Glutamatergic neuron (in vitro differentiated cells): ENCODE data around the gene ANTKMT. TPM values are rescaled to one million over a fixed set of nuclear protein-coding genes. Genes with fewer than 3 reads are reported as not detected.
A peak's percentile ranks its signal among the peaks of the same experiment; 100 is the strongest.

ENCODE experiments used
- DNase-seq: peaks from one replicate; pipeline ENCODE4 v3.0.0; 2022
- H3K27ac Mint-ChIP-seq: one replicate; pipeline ENCODE4 v1.8.0; 2020; ENCODE audit warnings: mild to moderate bottlenecking, mixed read lengths, inconsistent platforms; ENCODE audit not compliant: unreplicated experiment
- H3K27me3 Mint-ChIP-seq: one replicate; pipeline ENCODE4 v1.8.0; 2020; ENCODE audit warnings: mild to moderate bottlenecking, moderate library complexity, mixed read lengths, inconsistent platforms; ENCODE audit not compliant: unreplicated experiment
- H3K36me3 Mint-ChIP-seq: one replicate; pipeline ENCODE4 v1.8.0; 2020; ENCODE audit warnings: mild to moderate bottlenecking, mixed read lengths, inconsistent platforms; ENCODE audit not compliant: unreplicated experiment
- H3K4me1 Mint-ChIP-seq: one replicate; pipeline ENCODE4 v1.8.0; 2020; ENCODE audit warnings: mild to moderate bottlenecking, low read depth, mixed read lengths, inconsistent platforms; ENCODE audit not compliant: unreplicated experiment
- H3K4me3 Mint-ChIP-seq: one replicate; pipeline ENCODE4 v1.8.0; 2020; ENCODE audit warnings: mild to moderate bottlenecking, mixed read lengths, inconsistent platforms; ENCODE audit not compliant: unreplicated experiment
- H3K9me3 Mint-ChIP-seq: one replicate; pipeline ENCODE4 v1.8.0; 2020; ENCODE audit warnings: mild to moderate bottlenecking, moderate library complexity, mixed read lengths, inconsistent platforms; ENCODE audit not compliant: unreplicated experiment
- CTCF ChIP-seq: fragments of 200-600 bp; sonication (generic); IDR thresholded peaks from one replicate; pipeline ENCODE4 v1.5.0; 2021; ENCODE audit not compliant: partially characterized antibody, unreplicated experiment
- long read RNA-seq: library from polyadenylated mRNA; unstranded; transcript quantifications from one replicate; pipeline ENCODE4 v2.0.0, GENCODE V29; 2020; ENCODE audit not compliant: unreplicated experiment
- total RNA-seq: library from RNA; stranded (reverse); fragmentation: NEBNext Ultra II Directional; extraction: Animal tissue kit (Norgen Biotek cat#: 25700); gene quantifications from one replicate; pipeline ENCODE4 v1.2.1, GENCODE V29; 2021; ENCODE audit not compliant: unreplicated experiment

The ANTKMT gene
- 61.1 TPM for total RNA-seq
- long read RNA-seq, transcript FAM173A-205 (3 exons, 1,686 nt): minor isoform, 5 of 27 reads
- long read RNA-seq, transcript FAM173A-207 (5 exons, 1,052 nt): major isoform, 6 of 27 reads
- long read RNA-seq, partial matches to known transcripts: 2 of 27 reads
- long read RNA-seq, other reads (novel, unspliced or antisense): 8 of 27 reads

- peak within 1 kb of the TSS; percentile 99 for H3K27ac Mint-ChIP-seq
- peaks cover 19% of the 10 kb centered on the region for H3K27me3 Mint-ChIP-seq
- H3K9me3 Mint-ChIP-seq: peaks cover 10% of the 10 kb centered on the region
- DNase-seq: peak; percentile 91
- TF ChIP-seq CTCF: no peak
- H3K4me1 Mint-ChIP-seq: peaks cover 14% of the 10 kb centered on the region
- H3K4me3 Mint-ChIP-seq: peak within 1 kb of the TSS; percentile 85
- no peaks in the 10 kb centered on the region for H3K36me3 Mint-ChIP-seq
Observed at GRCh38 chr16:720990-721764, at the start of gene ANTKMT. ANTKMT (plus strand) TSS chr16:721146; CDS start chr16:721275, 129 bp downstream.

GRCh38 chr16:671353-672131, 49.4 kb upstream of the ANTKMT start:
- H3K27ac Mint-ChIP-seq: no peak overlapping the region
- H3K9me3 Mint-ChIP-seq: peaks cover 3% of the 10 kb centered on the region
- TF ChIP-seq CTCF: no peak
- no peak overlapping the region for H3K4me3 Mint-ChIP-seq
- peaks cover 6% of the 10 kb centered on the region for H3K27me3 Mint-ChIP-seq
- peaks cover 2% of the 10 kb centered on the region for H3K4me1 Mint-ChIP-seq
- no peaks in the 10 kb centered on the region for H3K36me3 Mint-ChIP-seq
- no peak for DNase-seq

- Mint-ChIP-seq H3K36me3 (no peaks in the 10 kb centered on the region), H3K4me3 (no peak overlapping the region), H3K9me3 (peaks cover 3% of the 10 kb centered on the region), H3K27ac (no peak overlapping the region), H3K4me1 (peaks cover 2% of the 10 kb centered on the region), H3K27me3 (peaks cover 6% of the 10 kb centered on the region)
- no peak for TF ChIP-seq CTCF
- DNase-seq: no peak
Observed at GRCh38 chr16:672371-672770, 48.6 kb upstream of the ANTKMT start.

- DNase-seq: no peak
- H3K27me3 Mint-ChIP-seq: peaks cover 4% of the 10 kb centered on the region
- TF ChIP-seq CTCF: no peak
- H3K9me3 Mint-ChIP-seq: peaks cover 3% of the 10 kb centered on the region
- no peak overlapping the region for H3K4me3 Mint-ChIP-seq
- H3K36me3 Mint-ChIP-seq: no peaks in the 10 kb centered on the region
- no peak overlapping the region for H3K27ac Mint-ChIP-seq
- H3K4me1 Mint-ChIP-seq: no peaks in the 10 kb centered on the region
Observed at GRCh38 chr16:672851-673250, 48.1 kb upstream of the ANTKMT start.
